K562 (cell line): ENCODE measurements around the gene SRSF9. TPM values are rescaled to one million over a fixed set of nuclear protein-coding genes. Genes with fewer than 3 reads are reported as not detected.

Source experiments
- CBFB ChIP-seq: sonication (generic); formaldehyde crosslinking; IDR thresholded peaks from 2 replicates; pipeline ENCODE4 v1.4.0; 2020; ENCODE audit warnings: mild to moderate bottlenecking, missing genetic modification reagents
- CBX1 ChIP-seq: sonication (generic); IDR thresholded peaks from 2 replicates; pipeline ENCODE4 v1.6.1; 2016; ENCODE audit warnings: antibody characterized with exemption, low read depth, mild to moderate bottlenecking
- ETV6 ChIP-seq, 3 experiments: fragments of 150-350 bp in 1 of 3; sonication (generic) in 1 of 3; formaldehyde crosslinking in 1 of 3; IDR thresholded peaks; 2 replicates each; pipeline versions ENCODE4 v1.6.1 to v1.8.0; 2014 to 2022; ENCODE audit warnings: borderline replicate concordance in 2 of 3, low read depth in 2 of 3, antibody characterized with exemption in 1 of 3, low read length in 1 of 3, mild to moderate bottlenecking in 1 of 3, missing genetic modification reagents in 1 of 3
- NFRKB ChIP-seq: fragments of 450-650 bp; IDR thresholded peaks from 2 replicates; pipeline ENCODE4 v1.6.1; 2016; ENCODE audit warnings: low read depth
- POLR2B ChIP-seq: fragments of 450-650 bp; IDR thresholded peaks from 2 replicates; pipeline ENCODE4 v1.6.1; 2018; ENCODE audit warnings: low read depth; ENCODE audit not compliant: partially characterized antibody
- SIX5 ChIP-seq, 2 experiments: IDR thresholded peaks; 2 replicates each; pipeline ENCODE4 v1.6.1; 2011; ENCODE audit warnings: low read length in 2 of 2, borderline replicate concordance in 1 of 2, low read depth in 1 of 2, mild to moderate bottlenecking in 1 of 2, moderate library complexity in 1 of 2; ENCODE audit not compliant: insufficient read depth in 1 of 2
- TBP ChIP-seq: optimal IDR thresholded peaks from 2 replicates; pipeline ENCODE3; 2011; ENCODE audit warnings: low read depth, low read length, improper control_type of control experiment
- ZBTB2 ChIP-seq: fragments of 450-650 bp; IDR thresholded peaks from 2 replicates; pipeline ENCODE4 v1.6.1; 2016; ENCODE audit warnings: antibody characterized with exemption
- ZHX1 ChIP-seq: fragments of 150-350 bp; conservative IDR thresholded peaks from 2 replicates; pipeline ENCODE4 v1.6.1; 2014; ENCODE audit warnings: low read length
- ZNF124 ChIP-seq: sonication (generic); formaldehyde crosslinking; IDR thresholded peaks from 2 replicates; pipeline ENCODE4 v1.8.1; 2022; ENCODE audit warnings: missing genetic modification reagents
- polyA plus RNA-seq, 8 experiments: library from polyadenylated mRNA; depleted of rRNA in 4 of 8; stranded (reverse) in 5 of 8; unstranded in 3 of 8; fragments of >200 nt; fragmentation: Nextera tagmentation in 2 of 8; fragmentation: Illumina TruSeq in 1 of 8; extraction: Ambion mirVana in 2 of 8; extraction: Trizol in 1 of 8; gene quantifications; 2 replicates each; pipeline versions ENCODE4 v1.2.1 to v1.2.3, GENCODE V29; 2011 to 2014; ENCODE audit warnings: inconsistent platforms in 1 of 8, missing spikeins in 1 of 8
- total RNA-seq, 7 experiments: library from RNA; depleted of rRNA in 6 of 7; stranded (reverse); fragments of >200 nt in 6 of 7; fragmentation: Illumina TruSeq in 2 of 7; extraction: Trizol in 2 of 7; gene quantifications; 2 replicates each; pipeline versions ENCODE4 v1.2.1 to v1.2.3, GENCODE V29; 2011 to 2021; ENCODE audit warnings: low replicate concordance in 1 of 7
- TF ChIP-seq, protein P1 (sequence below): fragments of 200-600 bp; sonication (generic); IDR thresholded peaks from one replicate; pipeline ENCODE4 v1.6.1; 2012; ENCODE audit warnings: mild to moderate bottlenecking, low read depth, low read length, inconsistent platforms

Gene SRSF9
- total and polyA plus RNA-seq, 9 of the 15 experiments (the other 6 are each of a cell fraction or from before 2014, with no cell fraction given), result 40.3 to 291 (median 230) TPM

- TF ChIP-seq, protein P1, sequence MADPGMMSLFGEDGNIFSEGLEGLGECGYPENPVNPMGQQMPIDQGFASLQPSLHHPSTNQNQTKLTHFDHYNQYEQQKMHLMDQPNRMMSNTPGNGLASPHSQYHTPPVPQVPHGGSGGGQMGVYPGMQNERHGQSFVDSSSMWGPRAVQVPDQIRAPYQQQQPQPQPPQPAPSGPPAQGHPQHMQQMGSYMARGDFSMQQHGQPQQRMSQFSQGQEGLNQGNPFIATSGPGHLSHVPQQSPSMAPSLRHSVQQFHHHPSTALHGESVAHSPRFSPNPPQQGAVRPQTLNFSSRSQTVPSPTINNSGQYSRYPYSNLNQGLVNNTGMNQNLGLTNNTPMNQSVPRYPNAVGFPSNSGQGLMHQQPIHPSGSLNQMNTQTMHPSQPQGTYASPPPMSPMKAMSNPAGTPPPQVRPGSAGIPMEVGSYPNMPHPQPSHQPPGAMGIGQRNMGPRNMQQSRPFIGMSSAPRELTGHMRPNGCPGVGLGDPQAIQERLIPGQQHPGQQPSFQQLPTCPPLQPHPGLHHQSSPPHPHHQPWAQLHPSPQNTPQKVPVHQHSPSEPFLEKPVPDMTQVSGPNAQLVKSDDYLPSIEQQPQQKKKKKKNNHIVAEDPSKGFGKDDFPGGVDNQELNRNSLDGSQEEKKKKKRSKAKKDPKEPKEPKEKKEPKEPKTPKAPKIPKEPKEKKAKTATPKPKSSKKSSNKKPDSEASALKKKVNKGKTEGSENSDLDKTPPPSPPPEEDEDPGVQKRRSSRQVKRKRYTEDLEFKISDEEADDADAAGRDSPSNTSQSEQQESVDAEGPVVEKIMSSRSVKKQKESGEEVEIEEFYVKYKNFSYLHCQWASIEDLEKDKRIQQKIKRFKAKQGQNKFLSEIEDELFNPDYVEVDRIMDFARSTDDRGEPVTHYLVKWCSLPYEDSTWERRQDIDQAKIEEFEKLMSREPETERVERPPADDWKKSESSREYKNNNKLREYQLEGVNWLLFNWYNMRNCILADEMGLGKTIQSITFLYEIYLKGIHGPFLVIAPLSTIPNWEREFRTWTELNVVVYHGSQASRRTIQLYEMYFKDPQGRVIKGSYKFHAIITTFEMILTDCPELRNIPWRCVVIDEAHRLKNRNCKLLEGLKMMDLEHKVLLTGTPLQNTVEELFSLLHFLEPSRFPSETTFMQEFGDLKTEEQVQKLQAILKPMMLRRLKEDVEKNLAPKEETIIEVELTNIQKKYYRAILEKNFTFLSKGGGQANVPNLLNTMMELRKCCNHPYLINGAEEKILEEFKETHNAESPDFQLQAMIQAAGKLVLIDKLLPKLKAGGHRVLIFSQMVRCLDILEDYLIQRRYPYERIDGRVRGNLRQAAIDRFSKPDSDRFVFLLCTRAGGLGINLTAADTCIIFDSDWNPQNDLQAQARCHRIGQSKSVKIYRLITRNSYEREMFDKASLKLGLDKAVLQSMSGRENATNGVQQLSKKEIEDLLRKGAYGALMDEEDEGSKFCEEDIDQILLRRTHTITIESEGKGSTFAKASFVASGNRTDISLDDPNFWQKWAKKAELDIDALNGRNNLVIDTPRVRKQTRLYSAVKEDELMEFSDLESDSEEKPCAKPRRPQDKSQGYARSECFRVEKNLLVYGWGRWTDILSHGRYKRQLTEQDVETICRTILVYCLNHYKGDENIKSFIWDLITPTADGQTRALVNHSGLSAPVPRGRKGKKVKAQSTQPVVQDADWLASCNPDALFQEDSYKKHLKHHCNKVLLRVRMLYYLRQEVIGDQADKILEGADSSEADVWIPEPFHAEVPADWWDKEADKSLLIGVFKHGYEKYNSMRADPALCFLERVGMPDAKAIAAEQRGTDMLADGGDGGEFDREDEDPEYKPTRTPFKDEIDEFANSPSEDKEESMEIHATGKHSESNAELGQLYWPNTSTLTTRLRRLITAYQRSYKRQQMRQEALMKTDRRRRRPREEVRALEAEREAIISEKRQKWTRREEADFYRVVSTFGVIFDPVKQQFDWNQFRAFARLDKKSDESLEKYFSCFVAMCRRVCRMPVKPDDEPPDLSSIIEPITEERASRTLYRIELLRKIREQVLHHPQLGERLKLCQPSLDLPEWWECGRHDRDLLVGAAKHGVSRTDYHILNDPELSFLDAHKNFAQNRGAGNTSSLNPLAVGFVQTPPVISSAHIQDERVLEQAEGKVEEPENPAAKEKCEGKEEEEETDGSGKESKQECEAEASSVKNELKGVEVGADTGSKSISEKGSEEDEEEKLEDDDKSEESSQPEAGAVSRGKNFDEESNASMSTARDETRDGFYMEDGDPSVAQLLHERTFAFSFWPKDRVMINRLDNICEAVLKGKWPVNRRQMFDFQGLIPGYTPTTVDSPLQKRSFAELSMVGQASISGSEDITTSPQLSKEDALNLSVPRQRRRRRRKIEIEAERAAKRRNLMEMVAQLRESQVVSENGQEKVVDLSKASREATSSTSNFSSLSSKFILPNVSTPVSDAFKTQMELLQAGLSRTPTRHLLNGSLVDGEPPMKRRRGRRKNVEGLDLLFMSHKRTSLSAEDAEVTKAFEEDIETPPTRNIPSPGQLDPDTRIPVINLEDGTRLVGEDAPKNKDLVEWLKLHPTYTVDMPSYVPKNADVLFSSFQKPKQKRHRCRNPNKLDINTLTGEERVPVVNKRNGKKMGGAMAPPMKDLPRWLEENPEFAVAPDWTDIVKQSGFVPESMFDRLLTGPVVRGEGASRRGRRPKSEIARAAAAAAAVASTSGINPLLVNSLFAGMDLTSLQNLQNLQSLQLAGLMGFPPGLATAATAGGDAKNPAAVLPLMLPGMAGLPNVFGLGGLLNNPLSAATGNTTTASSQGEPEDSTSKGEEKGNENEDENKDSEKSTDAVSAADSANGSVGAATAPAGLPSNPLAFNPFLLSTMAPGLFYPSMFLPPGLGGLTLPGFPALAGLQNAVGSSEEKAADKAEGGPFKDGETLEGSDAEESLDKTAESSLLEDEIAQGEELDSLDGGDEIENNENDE, result no peak
- TF ChIP-seq CBFB (CRISPR knock-in tag) (no peak), NFRKB (no peak), ZHX1 (0 out of 2 replicates have a peak, but pooled peaks have one; percentile 36), ETV6 (IDR thresholded peaks at IDR 0.05; ENCODE audit: borderline replicate concordance in 1 of 2, low read depth in 2 of 2, low read length in 1 of 2) (0 out of 4 replicates have a peak, but pooled peaks of 1 of the 2 experiments have one; percentile 50), ETV6 (CRISPR knock-in tag; IDR thresholded peaks at IDR 0.05; ENCODE audit: borderline replicate concordance) (no peak), ZBTB2 (peak; percentile 83), TBP (peak; percentile 71), ZNF124 (CRISPR knock-in tag) (no peak), POLR2B (peak; percentile 77), CBX1 (peak; percentile 58; the same call in 1 of the 2 replicates), SIX5 (IDR thresholded peaks at IDR 0.05; ENCODE audit: borderline replicate concordance in 1 of 2, insufficient read depth in 1 of 2, low read depth in 1 of 2, low read length in 2 of 2) (no peak; a peak in 1 of 4 replicates)
Measured at GRCh38 chr12:120469450-120470149, at the start of gene SRSF9 (continued).
